SK-N-SH (cell line): ENCODE measurements around the gene OR52M1. TPM values are rescaled to one million over a fixed set of nuclear protein-coding genes. Genes with fewer than 3 reads are reported as not detected.

Experiments used
- CTCF ChIA-PET: fragments of 300-600, 350-600 bp; formaldehyde crosslinking; extraction: SDS; loops from one replicate; lab custom pipeline; 2021; lab: Yijun Ruan, JAX
- POLR2A ChIA-PET: fragments of 350-600 bp; sonication (Branson Sonifier 250); formaldehyde crosslinking; extraction: SDS; loops from one replicate; lab custom pipeline; 2020; ENCODE audit warnings: antibody characterized with exemption, inconsistent platforms; lab: Yijun Ruan, JAX
- DNase-seq: peaks from one replicate; pipeline ENCODE4 v3.0.0; 2012
- H2AFZ ChIP-seq: fragments of 200-600 bp; sonication (generic); 2 replicates; pipeline ENCODE4 v1.8.1; 2016; ENCODE audit warnings: antibody characterized with exemption, mild to moderate bottlenecking, low read depth
- H3F3A ChIP-seq: fragments of 200-600 bp; sonication (generic); replicated peaks from 2 replicates; pipeline ENCODE3; 2016; ENCODE audit warnings: antibody characterized with exemption, mild to moderate bottlenecking; ENCODE audit not compliant: insufficient read depth
- H3K27ac ChIP-seq, 2 experiments: fragments of 200-500 bp in 1 of 2; fragments of 200-600 bp in 1 of 2; sonication (Bioruptor generic) in 1 of 2; sonication (generic), shearing (Covaris generic) in 1 of 2; 2 replicates each; pipeline versions ENCODE4 v1.5.1 to v1.6.1; 2014 to 2016; ENCODE audit warnings: low read depth in 2 of 2, inconsistent platforms in 1 of 2, low read length in 1 of 2, mild to moderate bottlenecking in 1 of 2, mixed read lengths in 1 of 2
- H3K27me3 ChIP-seq: fragments of 200-600 bp; sonication (generic), shearing (Covaris generic); 2 replicates; pipeline ENCODE4 v1.6.1; 2016; ENCODE audit warnings: mixed run types; ENCODE audit not compliant: insufficient read depth
- H3K36me3 ChIP-seq, 2 experiments: fragments of 200-500 bp in 1 of 2; fragments of 200-600 bp in 1 of 2; sonication (Bioruptor generic) in 1 of 2; sonication (generic) in 1 of 2; replicated peaks in 1 of 2; 2 replicates each; pipeline versions ENCODE3 to v1.5.1; 2014 to 2016; ENCODE audit warnings: low read length in 1 of 2, mild to moderate bottlenecking in 1 of 2; ENCODE audit not compliant: insufficient read depth in 2 of 2, control insufficient read depth in 1 of 2
- H3K4me1 ChIP-seq, 2 experiments: fragments of 200-500 bp in 1 of 2; fragments of 200-600 bp in 1 of 2; sonication (Bioruptor generic) in 1 of 2; sonication (generic), shearing (Covaris generic) in 1 of 2; 2 replicates each; pipeline versions ENCODE4 v1.5.1 to v1.6.1; 2014 to 2016; ENCODE audit warnings: low read depth in 1 of 2, low read length in 1 of 2, mixed run types in 1 of 2; ENCODE audit not compliant: insufficient read depth in 2 of 2, control insufficient read depth in 1 of 2
- H3K4me2 ChIP-seq: fragments of 200-600 bp; sonication (generic), shearing (Covaris generic); 2 replicates; pipeline ENCODE4 v1.6.1; 2017; ENCODE audit warnings: mixed run types
- H3K4me3 ChIP-seq, 2 experiments: fragments of 200-500 bp in 1 of 2; fragments of 200-600 bp in 1 of 2; sonication (Bioruptor generic) in 1 of 2; sonication (generic), shearing (Covaris generic) in 1 of 2; 2 replicates each; pipeline versions ENCODE4 v1.5.1 to v1.8.1; 2014 to 2016; ENCODE audit warnings: low read depth in 2 of 2, inconsistent platforms in 1 of 2, low read length in 1 of 2, mild to moderate bottlenecking in 1 of 2, mixed read lengths in 1 of 2, moderate library complexity in 1 of 2
- H3K79me2 ChIP-seq: fragments of 200-600 bp; sonication (generic); 2 replicates; pipeline ENCODE4 v1.8.1; 2017; ENCODE audit warnings: mild to moderate bottlenecking; ENCODE audit not compliant: insufficient read depth
- H3K9ac ChIP-seq: fragments of 200-600 bp; sonication (generic); 2 replicates; pipeline ENCODE4 v1.6.1; 2017; ENCODE audit warnings: mixed run types
- H3K9me2 ChIP-seq: fragments of 200-600 bp; sonication (generic); 2 replicates; pipeline ENCODE4 v1.6.1; 2017; ENCODE audit warnings: mixed run types
- H3K9me3 ChIP-seq: fragments of 200-600 bp; sonication (generic); 2 replicates; pipeline ENCODE4 v1.6.1; 2017; ENCODE audit warnings: mixed run types, mild to moderate bottlenecking, moderate library complexity
- H4K20me1 ChIP-seq: fragments of 200-600 bp; sonication (generic); 2 replicates; pipeline ENCODE4 v1.6.1; 2017; ENCODE audit warnings: mild to moderate bottlenecking, mixed run types; ENCODE audit not compliant: insufficient read depth
- CHD2 ChIP-seq: fragments of 150-350 bp; IDR thresholded peaks from 2 replicates; pipeline ENCODE4 v1.6.1; 2018; ENCODE audit warnings: low read length; ENCODE audit not compliant: partially characterized antibody
- EZH2phosphoT487 ChIP-seq: fragments of 200-600 bp; sonication (generic); IDR thresholded peaks from 2 replicates; pipeline ENCODE4 v1.6.1; 2017; ENCODE audit warnings: low read depth, mixed run types, mild to moderate bottlenecking, antibody characterized with exemption, moderate library complexity, borderline replicate concordance
- GABPA ChIP-seq: IDR thresholded peaks from 2 replicates; pipeline ENCODE4 v1.4.0; 2012; ENCODE audit warnings: low read depth, mild to moderate bottlenecking
- GATA2 ChIP-seq: sonication (generic); formaldehyde crosslinking; IDR thresholded peaks from 2 replicates; pipeline ENCODE4 v1.5.0; 2020; ENCODE audit warnings: mild to moderate bottlenecking, missing genetic modification reagents
- NFIC ChIP-seq: IDR thresholded peaks from 2 replicates; pipeline ENCODE4 v1.4.0; 2012; ENCODE audit warnings: borderline replicate concordance
- REST ChIP-seq: IDR thresholded peaks from 2 replicates; pipeline ENCODE4 v1.6.1; 2012; ENCODE audit warnings: mild to moderate bottlenecking, low read depth, low read length, moderate library complexity
- TEAD4 ChIP-seq: IDR thresholded peaks from 2 replicates; pipeline ENCODE4 v1.4.0; 2012; ENCODE audit warnings: mild to moderate bottlenecking, borderline replicate concordance; ENCODE audit not compliant: insufficient read depth
- ZBTB33 ChIP-seq: IDR thresholded peaks from 2 replicates; pipeline ENCODE4 v1.4.0; 2012; ENCODE audit warnings: low read depth, borderline replicate concordance
- WGBS: methylation state at CpG from one replicate; pipeline ENCODE4 v1.1.6; 2017; ENCODE audit warnings: low lambda C conversion rate; 5-methylcytosine and 5-hydroxymethylcytosine counted together
- polyA plus RNA-seq, 3 experiments: library from polyadenylated mRNA; depleted of rRNA; stranded (reverse); fragments of >200 nt; gene quantifications; 2 replicates each; pipeline ENCODE4 v1.2.3, GENCODE V29; 2012

Gene OR52M1
- polyA plus RNA-seq, 1 of the 3 experiments (the other 2 are of a cell fraction): not detected

- H3K4me1 ChIP-seq: no peaks in the 10 kb centered on the region
- WGBS: 34% methylated on average over 3 of the region's 3 CpGs
- H3K27ac ChIP-seq: no peak overlapping the region
- H3F3A ChIP-seq: no peaks in the 10 kb centered on the region
- ChIA-PET POLR2A (no interaction called here), CTCF (interaction anchor here (1.4 kb wide), 1 partner anchor 26 kb away, joined by 3 read pairs; no protein-coding TSS in a partner anchor)
- H3K9me3 ChIP-seq: no peaks in the 10 kb centered on the region
- H3K36me3 ChIP-seq: no peaks in the 10 kb centered on the region
- DNase-seq: no peak
- peaks cover 10% of the 10 kb centered on the region; the same call in 1 of the 2 replicates for H3K27me3 ChIP-seq
- H4K20me1 ChIP-seq: no peaks in the 10 kb centered on the region
- no peaks in the 10 kb centered on the region for H3K79me2 ChIP-seq
- H3K4me3 ChIP-seq: no peak overlapping the region
- no peak overlapping the region for H2AFZ ChIP-seq
- no peak overlapping the region for H3K9ac ChIP-seq
- H3K4me2 ChIP-seq: no peak overlapping the region
- TF ChIP-seq REST (no peak), NFIC (no peak)
- no peaks in the 10 kb centered on the region for H3K9me2 ChIP-seq
These were observed 20.4 kb downstream of the OR52M1 start for GRCh38 chr11:4565371-4565770.

GRCh38 chr11:4569075-4569474, 24.1 kb downstream of the OR52M1 start:
- Histone ChIP-seq H3K27me3 (peaks cover 10% of the 10 kb centered on the region; the same call in 1 of the 2 replicates), H2AFZ (no peak overlapping the region), H4K20me1 (no peaks in the 10 kb centered on the region), H3K4me2 (no peak overlapping the region), H3K4me1 (no peaks in the 10 kb centered on the region), H3K36me3 (no peaks in the 10 kb centered on the region), H3K9me2 (no peaks in the 10 kb centered on the region), H3K4me3 (no peak overlapping the region), H3K9ac (no peak overlapping the region), H3K79me2 (no peaks in the 10 kb centered on the region), H3F3A (no peaks in the 10 kb centered on the region), H3K9me3 (no peaks in the 10 kb centered on the region), H3K27ac (no peak overlapping the region)
- 8% methylated on average over 15 of the region's 18 CpGs for WGBS
- CTCF ChIA-PET: no interaction called here
- POLR2A ChIA-PET: no interaction called here
- TF ChIP-seq GABPA: no peak
- TF ChIP-seq CHD2: no peak
- no peak for TF ChIP-seq TEAD4
- no peak for TF ChIP-seq ZBTB33
- TF ChIP-seq REST: no peak
- TF ChIP-seq EZH2phosphoT487: no peak
- no peak for TF ChIP-seq GATA2 (CRISPR knock-in tag)
- DNase-seq: no peak
